Midbrain (tissue), 1 donor: ENCODE measurements around the gene ZNF793.

Experiments
- DNase-seq: peaks from one replicate; lab custom pipeline; 2025; lab: John Stamatoyannopoulos, UW

Gene ZNF793

GRCh38 chr19:37565370-37565669, 58.6 kb downstream of the ZNF793 start:
- DNase-seq = no peak

- DNase-seq = no peak
Observed at GRCh38 chr19:37572203-37572602, 65.5 kb downstream of the ZNF793 start.

DNA sequence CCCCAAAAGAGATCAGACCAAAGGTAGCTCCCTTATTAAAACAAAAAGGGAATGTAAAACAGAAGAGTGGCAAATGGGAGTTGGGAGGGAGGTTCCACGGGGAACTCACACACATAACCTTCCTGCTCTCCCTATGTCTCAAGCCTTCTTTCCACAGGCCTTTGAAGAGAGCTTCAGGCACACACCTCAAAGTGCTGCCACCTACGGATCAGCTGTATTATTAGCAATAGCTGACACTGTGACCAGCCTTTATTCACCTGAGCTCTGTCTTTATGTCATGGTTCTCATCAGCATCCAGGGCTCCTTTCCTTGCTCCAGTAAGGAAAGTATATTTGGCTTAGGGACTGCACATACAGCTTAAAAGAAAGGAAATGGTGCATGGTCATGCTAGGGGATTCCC, 76.6 kb downstream of the ZNF793 start:
- DNase-seq = no peak
